ENCODE results near the gene DGKB.

Gene DGKB

DNA sequence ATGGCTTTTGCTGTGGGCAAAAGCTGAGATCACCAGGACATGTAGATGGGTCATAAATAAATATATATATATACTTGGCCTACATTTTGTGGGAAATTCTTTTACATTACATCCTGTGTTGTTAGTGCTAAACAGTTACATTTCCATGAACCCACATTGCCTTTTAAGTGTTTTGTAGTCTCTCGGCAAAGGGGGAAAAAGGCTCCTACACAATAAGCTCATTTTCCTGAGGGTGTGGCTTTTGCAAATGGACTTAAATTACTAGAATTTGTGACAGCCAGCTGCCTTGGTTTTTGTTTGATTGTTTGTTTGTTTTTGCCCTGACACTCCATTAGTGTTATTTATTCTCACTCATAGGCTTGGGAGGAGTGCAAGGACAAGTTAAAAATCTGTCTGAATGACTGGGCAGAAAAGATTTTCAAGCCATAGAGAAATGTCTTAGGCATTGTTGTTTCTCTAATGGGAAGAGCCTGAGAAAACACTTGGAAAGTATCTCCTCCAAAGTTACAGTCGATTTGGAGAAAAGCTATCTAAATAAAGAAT, 128.8 kb downstream of the DGKB start:
- TF ChIP-seq OSR1 (CRISPR knock-in tag; IDR thresholded peaks at IDR 0.05) (no peak), ISL1 (CRISPR knock-in tag; IDR thresholded peaks at IDR 0.05) (no peak), SNAI2 (CRISPR knock-in tag; IDR thresholded peaks at IDR 0.05) (no peak), ZC3H10 (CRISPR knock-in tag; IDR thresholded peaks at IDR 0.05) (no peak), POU6F1 (CRISPR knock-in tag; IDR thresholded peaks at IDR 0.05; ENCODE audit: borderline replicate concordance, low read depth) (no peak)
- no peak for ATAC-seq

DNA sequence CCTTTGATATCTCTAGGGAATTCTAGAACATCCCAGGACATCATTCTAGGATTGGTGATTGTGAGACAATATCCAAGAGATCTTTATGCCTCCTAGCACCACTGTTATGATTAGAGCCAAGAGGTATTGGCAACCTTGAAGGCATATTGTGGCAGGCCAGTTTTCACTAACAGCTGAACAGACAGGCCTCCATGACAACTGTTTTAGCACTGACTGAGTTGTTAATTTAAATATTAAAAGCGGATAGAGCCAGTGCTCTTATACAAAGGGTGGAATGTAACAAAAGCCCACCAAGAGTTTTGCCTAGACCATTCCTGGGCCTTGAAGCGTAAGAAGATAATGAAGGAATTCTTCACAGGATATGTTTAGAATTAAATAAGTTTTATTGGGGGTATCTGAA, 131.9 kb downstream of the DGKB start:
- no peak for TF ChIP-seq ESRRG (CRISPR knock-in tag; IDR thresholded peaks at IDR 0.05)
- no peak for TF ChIP-seq RARB (CRISPR knock-in tag; IDR thresholded peaks at IDR 0.05)
- no peak for TF ChIP-seq SNAI2 (CRISPR knock-in tag; IDR thresholded peaks at IDR 0.05)
- TF ChIP-seq ZFP30 (CRISPR knock-in tag; IDR thresholded peaks at IDR 0.05) = no peak
- TF ChIP-seq POU6F1 (CRISPR knock-in tag; IDR thresholded peaks at IDR 0.05; ENCODE audit: borderline replicate concordance, low read depth) = no peak
- TF ChIP-seq ZC3H10 (CRISPR knock-in tag; IDR thresholded peaks at IDR 0.05) = no peak
- no peak for TF ChIP-seq GLIS3 (CRISPR knock-in tag; IDR thresholded peaks at IDR 0.05)
- TF ChIP-seq PPARA (CRISPR knock-in tag; IDR thresholded peaks at IDR 0.05; ENCODE audit: borderline replicate concordance) = no peak
- TF ChIP-seq, protein P1, sequence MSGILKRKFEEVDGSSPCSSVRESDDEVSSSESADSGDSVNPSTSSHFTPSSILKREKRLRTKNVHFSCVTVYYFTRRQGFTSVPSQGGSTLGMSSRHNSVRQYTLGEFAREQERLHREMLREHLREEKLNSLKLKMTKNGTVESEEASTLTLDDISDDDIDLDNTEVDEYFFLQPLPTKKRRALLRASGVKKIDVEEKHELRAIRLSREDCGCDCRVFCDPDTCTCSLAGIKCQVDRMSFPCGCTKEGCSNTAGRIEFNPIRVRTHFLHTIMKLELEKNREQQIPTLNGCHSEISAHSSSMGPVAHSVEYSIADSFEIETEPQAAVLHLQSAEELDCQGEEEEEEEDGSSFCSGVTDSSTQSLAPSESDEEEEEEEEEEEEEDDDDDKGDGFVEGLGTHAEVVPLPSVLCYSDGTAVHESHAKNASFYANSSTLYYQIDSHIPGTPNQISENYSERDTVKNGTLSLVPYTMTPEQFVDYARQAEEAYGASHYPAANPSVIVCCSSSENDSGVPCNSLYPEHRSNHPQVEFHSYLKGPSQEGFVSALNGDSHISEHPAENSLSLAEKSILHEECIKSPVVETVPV (CRISPR knock-in tag; IDR thresholded peaks at IDR 0.05) = no peak
- TF ChIP-seq CSDC2 (CRISPR knock-in tag; IDR thresholded peaks at IDR 0.05) = no peak
- no peak for TF ChIP-seq ZNF8 (CRISPR knock-in tag; IDR thresholded peaks at IDR 0.05)
- ATAC-seq = no peak

- ATAC-seq = no peak
- no peak for TF ChIP-seq ZNF565 (CRISPR knock-in tag; conservative IDR thresholded peaks at IDR 0.05; ENCODE audit: low read depth)
- TF ChIP-seq ZFP30 (CRISPR knock-in tag; IDR thresholded peaks at IDR 0.05) = no peak
- no peak for TF ChIP-seq TSHZ2 (CRISPR knock-in tag; IDR thresholded peaks at IDR 0.05)
- TF ChIP-seq ISL1 (CRISPR knock-in tag; IDR thresholded peaks at IDR 0.05) = no peak
- TF ChIP-seq OSR1 (CRISPR knock-in tag; IDR thresholded peaks at IDR 0.05) = no peak
- no peak for TF ChIP-seq RARB (CRISPR knock-in tag; IDR thresholded peaks at IDR 0.05)
- no peak for TF ChIP-seq ZNF8 (CRISPR knock-in tag; IDR thresholded peaks at IDR 0.05)
- no peak for TF ChIP-seq ESRRG (CRISPR knock-in tag; IDR thresholded peaks at IDR 0.05)
- TF ChIP-seq TCF4 (CRISPR knock-in tag; IDR thresholded peaks at IDR 0.05; ENCODE audit: borderline replicate concordance) = no peak
- TF ChIP-seq, protein P1 (CRISPR knock-in tag; IDR thresholded peaks at IDR 0.05) = no peak
- TF ChIP-seq, protein P2, sequence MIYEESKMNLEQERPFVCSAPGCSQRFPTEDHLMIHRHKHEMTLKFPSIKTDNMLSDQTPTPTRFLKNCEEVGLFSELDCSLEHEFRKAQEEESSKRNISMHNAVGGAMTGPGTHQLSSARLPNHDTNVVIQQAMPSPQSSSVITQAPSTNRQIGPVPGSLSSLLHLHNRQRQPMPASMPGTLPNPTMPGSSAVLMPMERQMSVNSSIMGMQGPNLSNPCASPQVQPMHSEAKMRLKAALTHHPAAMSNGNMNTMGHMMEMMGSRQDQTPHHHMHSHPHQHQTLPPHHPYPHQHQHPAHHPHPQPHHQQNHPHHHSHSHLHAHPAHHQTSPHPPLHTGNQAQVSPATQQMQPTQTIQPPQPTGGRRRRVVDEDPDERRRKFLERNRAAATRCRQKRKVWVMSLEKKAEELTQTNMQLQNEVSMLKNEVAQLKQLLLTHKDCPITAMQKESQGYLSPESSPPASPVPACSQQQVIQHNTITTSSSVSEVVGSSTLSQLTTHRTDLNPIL (CRISPR knock-in tag; IDR thresholded peaks at IDR 0.05; ENCODE audit: low read depth) = no peak
- no peak for TF ChIP-seq GLIS3 (CRISPR knock-in tag; IDR thresholded peaks at IDR 0.05)
- TF ChIP-seq SNAI2 (CRISPR knock-in tag; IDR thresholded peaks at IDR 0.05) = no peak
- no peak for TF ChIP-seq TOX (CRISPR knock-in tag; IDR thresholded peaks at IDR 0.05; ENCODE audit: borderline replicate concordance)
- TF ChIP-seq PPARA (CRISPR knock-in tag; IDR thresholded peaks at IDR 0.05; ENCODE audit: borderline replicate concordance) = no peak
- TF ChIP-seq, protein P3, sequence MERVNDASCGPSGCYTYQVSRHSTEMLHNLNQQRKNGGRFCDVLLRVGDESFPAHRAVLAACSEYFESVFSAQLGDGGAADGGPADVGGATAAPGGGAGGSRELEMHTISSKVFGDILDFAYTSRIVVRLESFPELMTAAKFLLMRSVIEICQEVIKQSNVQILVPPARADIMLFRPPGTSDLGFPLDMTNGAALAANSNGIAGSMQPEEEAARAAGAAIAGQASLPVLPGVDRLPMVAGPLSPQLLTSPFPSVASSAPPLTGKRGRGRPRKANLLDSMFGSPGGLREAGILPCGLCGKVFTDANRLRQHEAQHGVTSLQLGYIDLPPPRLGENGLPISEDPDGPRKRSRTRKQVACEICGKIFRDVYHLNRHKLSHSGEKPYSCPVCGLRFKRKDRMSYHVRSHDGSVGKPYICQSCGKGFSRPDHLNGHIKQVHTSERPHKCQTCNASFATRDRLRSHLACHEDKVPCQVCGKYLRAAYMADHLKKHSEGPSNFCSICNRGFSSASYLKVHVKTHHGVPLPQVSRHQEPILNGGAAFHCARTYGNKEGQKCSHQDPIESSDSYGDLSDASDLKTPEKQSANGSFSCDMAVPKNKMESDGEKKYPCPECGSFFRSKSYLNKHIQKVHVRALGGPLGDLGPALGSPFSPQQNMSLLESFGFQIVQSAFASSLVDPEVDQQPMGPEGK (CRISPR knock-in tag; IDR thresholded peaks at IDR 0.05; ENCODE audit: borderline replicate concordance) = no peak
- no peak for TF ChIP-seq CSDC2 (CRISPR knock-in tag; IDR thresholded peaks at IDR 0.05)
- no peak for TF ChIP-seq ZFP3 (CRISPR knock-in tag; IDR thresholded peaks at IDR 0.05)
- TF ChIP-seq ZNF70 (CRISPR knock-in tag; IDR thresholded peaks at IDR 0.05) = no peak
- TF ChIP-seq BACH2 (CRISPR knock-in tag; IDR thresholded peaks at IDR 0.05; ENCODE audit: borderline replicate concordance) = no peak
Observed at GRCh38 chr7:14769261-14769660, 133.3 kb downstream of the DGKB start.

Data from SK-N-SH treated with all-trans-retinoic acid at 6 μM for 48 hours (cell line).